MCF 10A (cell line): ENCODE data around the gene IL4R. TPM values are rescaled to one million over a fixed set of nuclear protein-coding genes. Genes with fewer than 3 reads are reported as not detected.

Experiments
- BruUV-seq: library from RNA; stranded (reverse); fragments of 400-500 nt; replicated peaks from 2 replicates; lab custom pipeline; 2021; lab: Mats Ljungman, UMichigan
- CTCF ChIA-PET: fragments of 300-600 bp; sonication (Branson Sonifier 250); formaldehyde crosslinking; extraction: SDS; loops from one replicate; lab custom pipeline; 2021; ENCODE audit warnings: antibody characterized with exemption, inconsistent platforms; lab: Yijun Ruan, JAX
- POLR2A ChIA-PET: fragments of 300-600, 350-650 bp; sonication (Branson Sonifier 250); formaldehyde crosslinking; extraction: SDS; loops from one replicate; lab custom pipeline; 2020; ENCODE audit warnings: antibody characterized with exemption, inconsistent platforms; lab: Yijun Ruan, JAX
- DNase-seq: peaks from one replicate; pipeline ENCODE4 v3.0.0-alpha.2; 2018; ENCODE audit not compliant: unreplicated experiment
- H3K27ac Mint-ChIP-seq: one replicate; pipeline ENCODE4 v1.8.0; 2022; ENCODE audit warnings: mild to moderate bottlenecking, low read depth, mixed read lengths; ENCODE audit not compliant: unreplicated experiment
- H3K27me3 Mint-ChIP-seq: one replicate; pipeline ENCODE4 v1.8.0; 2022; ENCODE audit warnings: mixed read lengths; ENCODE audit not compliant: insufficient read depth, unreplicated experiment
- H3K36me3 Mint-ChIP-seq: one replicate; pipeline ENCODE4 v1.8.0; 2022; ENCODE audit warnings: mild to moderate bottlenecking, moderate library complexity, mixed read lengths; ENCODE audit not compliant: insufficient read depth, unreplicated experiment
- H3K4me1 Mint-ChIP-seq: one replicate; pipeline ENCODE4 v1.8.0; 2022; ENCODE audit warnings: mixed read lengths; ENCODE audit not compliant: insufficient read depth, unreplicated experiment
- H3K4me3 Mint-ChIP-seq: one replicate; pipeline ENCODE4 v1.8.0; 2022; ENCODE audit warnings: mild to moderate bottlenecking, moderate library complexity, mixed read lengths; ENCODE audit not compliant: unreplicated experiment
- H3K9me3 Mint-ChIP-seq: one replicate; pipeline ENCODE4 v1.8.0; 2022; ENCODE audit warnings: mixed read lengths; ENCODE audit not compliant: unreplicated experiment
- CTCF ChIP-seq: fragments of 200-600 bp; IDR thresholded peaks from one replicate; pipeline ENCODE4 v1.8.0; 2022; ENCODE audit warnings: antibody characterized with exemption, mild to moderate bottlenecking; ENCODE audit not compliant: unreplicated experiment
- intact Hi-C: fragments of 100-400 bp; cut with micrococcal nuclease; formaldehyde crosslinking; loops from 2 replicates; pipeline ENCODE4 v1.14.1; 2022
- total RNA-seq: library from RNA; stranded (reverse); gene quantifications from 2 replicates; pipeline ENCODE4 v1.2.3, GENCODE V29; 2022

IL4R gene
- total RNA-seq, 1 experiment from 2014 or later, result 51.9 TPM

GRCh38 chr16:27368358-27368722 is 54.6 kb downstream of the IL4R start:
- Mint-ChIP-seq H3K36me3 (peaks cover 12% of the 10 kb centered on the region), H3K27ac (no peak overlapping the region), H3K4me1 (peaks cover 6% of the 10 kb centered on the region), H3K9me3 (peaks cover 7% of the 10 kb centered on the region), H3K27me3 (no peaks in the 10 kb centered on the region), H3K4me3 (peak overlapping the region; percentile 39)
- no peak for DNase-seq
- POLR2A ChIA-PET, result interaction anchor here (0.7 to 3.5 kb wide), 5 partner anchors 52 to 213 kb away, joined by 3 to 17 read pairs (median 8); no protein-coding TSS in a partner anchor
- intact Hi-C loops, result loop anchor here (1.0 kb wide), 2 partner anchors 133 to 213 kb away; no protein-coding TSS in a partner anchor
- no TSS peak for BruUV-seq
- CTCF ChIA-PET, result interaction anchor here (0.6 to 6.5 kb wide), 43 partner anchors 8 to 1965 kb away, joined by 3 to 248 read pairs (median 7); partner anchors contain the start of gene KDM8
- no peak for TF ChIP-seq CTCF

GRCh38 chr16:27369806-27370205 is 56.0 kb downstream of the IL4R start:
- no peak overlapping the region for H3K27ac Mint-ChIP-seq
- POLR2A ChIA-PET, result interaction anchor here (0.6 kb wide), 1 partner anchor 55 kb away, joined by 3 read pairs; no protein-coding TSS in a partner anchor
- H3K9me3 Mint-ChIP-seq, result peaks cover 7% of the 10 kb centered on the region
- no peaks in the 10 kb centered on the region for H3K27me3 Mint-ChIP-seq
- CTCF ChIA-PET, result interaction anchor here (0.6 to 6.5 kb wide), 6 partner anchors 19 to 215 kb away, joined by 3 to 248 read pairs (median 30); no protein-coding TSS in a partner anchor
- peaks cover 2% of the 10 kb centered on the region for H3K4me1 Mint-ChIP-seq
- TF ChIP-seq CTCF, result no peak
- no peaks in the 10 kb centered on the region for H3K36me3 Mint-ChIP-seq
- intact Hi-C loops, result no loop called here
- no TSS peak for BruUV-seq
- no peak for DNase-seq
- H3K4me3 Mint-ChIP-seq, result no peak overlapping the region

- no peak overlapping the region for H3K27ac Mint-ChIP-seq
- POLR2A ChIA-PET, result interaction anchor here (0.6 kb wide), 1 partner anchor 56 kb away, joined by 3 read pairs; no protein-coding TSS in a partner anchor
- no peak for TF ChIP-seq CTCF
- no TSS peak for BruUV-seq
- H3K4me1 Mint-ChIP-seq, result no peaks in the 10 kb centered on the region
- H3K9me3 Mint-ChIP-seq, result peaks cover 7% of the 10 kb centered on the region
- DNase-seq, result no peak
- H3K27me3 Mint-ChIP-seq, result no peaks in the 10 kb centered on the region
- H3K36me3 Mint-ChIP-seq, result no peaks in the 10 kb centered on the region
- intact Hi-C loops, result no loop called here
- CTCF ChIA-PET, result interaction anchor here (0.7 to 6.5 kb wide), 3 partner anchors 33 to 135 kb away, joined by 3 to 248 read pairs (median 20); no protein-coding TSS in a partner anchor
- no peak overlapping the region for H3K4me3 Mint-ChIP-seq
These were observed 56.5 kb downstream of the IL4R start for GRCh38 chr16:27370318-27370717.

GRCh38 chr16:27373312-27373711 is 59.5 kb downstream of the IL4R start:
- Mint-ChIP-seq H3K4me1 (no peaks in the 10 kb centered on the region), H3K27me3 (no peaks in the 10 kb centered on the region), H3K27ac (no peak overlapping the region), H3K4me3 (no peak overlapping the region), H3K36me3 (no peaks in the 10 kb centered on the region), H3K9me3 (peaks cover 7% of the 10 kb centered on the region)
- no peak for TF ChIP-seq CTCF
- no TSS peak for BruUV-seq
- intact Hi-C loops, result no loop called here
- DNase-seq, result no peak
- ChIA-PET CTCF (interaction anchor here (0.7 to 4.6 kb wide), 3 partner anchors 90 to 609 kb away, joined by 3 to 36 read pairs (median 3); no protein-coding TSS in a partner anchor), POLR2A (no interaction called here)
